SK-N-SH (cell line): ENCODE results near the gene PIK3R1. TPM values are rescaled to one million over a fixed set of nuclear protein-coding genes. Genes with fewer than 3 reads are reported as not detected.

Experiments used
- CTCF ChIA-PET: fragments of 300-600, 350-600 bp; formaldehyde crosslinking; extraction: SDS; loops from one replicate; lab custom pipeline; 2021; lab: Yijun Ruan, JAX
- POLR2A ChIA-PET: fragments of 350-600 bp; sonication (Branson Sonifier 250); formaldehyde crosslinking; extraction: SDS; loops from one replicate; lab custom pipeline; 2020; ENCODE audit warnings: antibody characterized with exemption, inconsistent platforms; lab: Yijun Ruan, JAX
- DNase-seq: peaks from one replicate; pipeline ENCODE4 v3.0.0; 2012
- H2AFZ ChIP-seq: fragments of 200-600 bp; sonication (generic); 2 replicates; pipeline ENCODE4 v1.8.1; 2016; ENCODE audit warnings: antibody characterized with exemption, mild to moderate bottlenecking, low read depth
- H3F3A ChIP-seq: fragments of 200-600 bp; sonication (generic); replicated peaks from 2 replicates; pipeline ENCODE3; 2016; ENCODE audit warnings: antibody characterized with exemption, mild to moderate bottlenecking; ENCODE audit not compliant: insufficient read depth
- H3K27ac ChIP-seq, 2 experiments: fragments of 200-500 bp in 1 of 2; fragments of 200-600 bp in 1 of 2; sonication (Bioruptor generic) in 1 of 2; sonication (generic), shearing (Covaris generic) in 1 of 2; 2 replicates each; pipeline versions ENCODE4 v1.5.1 to v1.6.1; 2014 to 2016; ENCODE audit warnings: low read depth in 2 of 2, inconsistent platforms in 1 of 2, low read length in 1 of 2, mild to moderate bottlenecking in 1 of 2, mixed read lengths in 1 of 2
- H3K27me3 ChIP-seq: fragments of 200-600 bp; sonication (generic), shearing (Covaris generic); 2 replicates; pipeline ENCODE4 v1.6.1; 2016; ENCODE audit warnings: mixed run types; ENCODE audit not compliant: insufficient read depth
- H3K36me3 ChIP-seq, 2 experiments: fragments of 200-500 bp in 1 of 2; fragments of 200-600 bp in 1 of 2; sonication (Bioruptor generic) in 1 of 2; sonication (generic) in 1 of 2; replicated peaks in 1 of 2; 2 replicates each; pipeline versions ENCODE3 to v1.5.1; 2014 to 2016; ENCODE audit warnings: low read length in 1 of 2, mild to moderate bottlenecking in 1 of 2; ENCODE audit not compliant: insufficient read depth in 2 of 2, control insufficient read depth in 1 of 2
- H3K4me1 ChIP-seq, 2 experiments: fragments of 200-500 bp in 1 of 2; fragments of 200-600 bp in 1 of 2; sonication (Bioruptor generic) in 1 of 2; sonication (generic), shearing (Covaris generic) in 1 of 2; 2 replicates each; pipeline versions ENCODE4 v1.5.1 to v1.6.1; 2014 to 2016; ENCODE audit warnings: low read depth in 1 of 2, low read length in 1 of 2, mixed run types in 1 of 2; ENCODE audit not compliant: insufficient read depth in 2 of 2, control insufficient read depth in 1 of 2
- H3K4me2 ChIP-seq: fragments of 200-600 bp; sonication (generic), shearing (Covaris generic); 2 replicates; pipeline ENCODE4 v1.6.1; 2017; ENCODE audit warnings: mixed run types
- H3K4me3 ChIP-seq, 2 experiments: fragments of 200-500 bp in 1 of 2; fragments of 200-600 bp in 1 of 2; sonication (Bioruptor generic) in 1 of 2; sonication (generic), shearing (Covaris generic) in 1 of 2; 2 replicates each; pipeline versions ENCODE4 v1.5.1 to v1.8.1; 2014 to 2016; ENCODE audit warnings: low read depth in 2 of 2, inconsistent platforms in 1 of 2, low read length in 1 of 2, mild to moderate bottlenecking in 1 of 2, mixed read lengths in 1 of 2, moderate library complexity in 1 of 2
- H3K79me2 ChIP-seq: fragments of 200-600 bp; sonication (generic); 2 replicates; pipeline ENCODE4 v1.8.1; 2017; ENCODE audit warnings: mild to moderate bottlenecking; ENCODE audit not compliant: insufficient read depth
- H3K9ac ChIP-seq: fragments of 200-600 bp; sonication (generic); 2 replicates; pipeline ENCODE4 v1.6.1; 2017; ENCODE audit warnings: mixed run types
- H3K9me2 ChIP-seq: fragments of 200-600 bp; sonication (generic); 2 replicates; pipeline ENCODE4 v1.6.1; 2017; ENCODE audit warnings: mixed run types
- H3K9me3 ChIP-seq: fragments of 200-600 bp; sonication (generic); 2 replicates; pipeline ENCODE4 v1.6.1; 2017; ENCODE audit warnings: mixed run types, mild to moderate bottlenecking, moderate library complexity
- H4K20me1 ChIP-seq: fragments of 200-600 bp; sonication (generic); 2 replicates; pipeline ENCODE4 v1.6.1; 2017; ENCODE audit warnings: mild to moderate bottlenecking, mixed run types; ENCODE audit not compliant: insufficient read depth
- EZH2phosphoT487 ChIP-seq: fragments of 200-600 bp; sonication (generic); IDR thresholded peaks from 2 replicates; pipeline ENCODE4 v1.6.1; 2017; ENCODE audit warnings: low read depth, mixed run types, mild to moderate bottlenecking, antibody characterized with exemption, moderate library complexity, borderline replicate concordance
- FOSL2 ChIP-seq: IDR thresholded peaks from 2 replicates; pipeline ENCODE4 v1.4.0; 2012; ENCODE audit warnings: low read depth, mild to moderate bottlenecking, moderate library complexity, borderline replicate concordance
- MEF2A ChIP-seq: IDR thresholded peaks from 2 replicates; pipeline ENCODE4 v1.4.0; 2012; ENCODE audit warnings: low read depth, borderline replicate concordance
- NFIC ChIP-seq: IDR thresholded peaks from 2 replicates; pipeline ENCODE4 v1.4.0; 2012; ENCODE audit warnings: borderline replicate concordance
- RAD21 ChIP-seq: IDR thresholded peaks from 2 replicates; pipeline ENCODE4 v1.6.1; 2012; ENCODE audit warnings: mild to moderate bottlenecking, low read length
- REST ChIP-seq: IDR thresholded peaks from 2 replicates; pipeline ENCODE4 v1.6.1; 2012; ENCODE audit warnings: mild to moderate bottlenecking, low read depth, low read length, moderate library complexity
- SIN3A ChIP-seq: IDR thresholded peaks from 2 replicates; pipeline ENCODE4 v1.6.1; 2012; ENCODE audit warnings: low read depth, mild to moderate bottlenecking, low read length, moderate library complexity, borderline replicate concordance
- YY1 ChIP-seq: IDR thresholded peaks from 2 replicates; pipeline ENCODE4 v1.4.0; 2012; ENCODE audit warnings: low read depth, mild to moderate bottlenecking
- WGBS: methylation state at CpG from one replicate; pipeline ENCODE4 v1.1.6; 2017; ENCODE audit warnings: low lambda C conversion rate; 5-methylcytosine and 5-hydroxymethylcytosine counted together
- polyA plus RNA-seq, 3 experiments: library from polyadenylated mRNA; depleted of rRNA; stranded (reverse); fragments of >200 nt; gene quantifications; 2 replicates each; pipeline ENCODE4 v1.2.3, GENCODE V29; 2012

Gene PIK3R1
- polyA plus RNA-seq, 1 of the 3 experiments (the other 2 are of a cell fraction), result 2.0 TPM

- WGBS, result 78% methylated on average over 4 of the region's 4 CpGs
- Histone ChIP-seq H3K4me1 (peaks cover 6 to 13% of the 10 kb centered on the region in 2 experiments; a peak in 3 of 4 replicates), H3K4me2 (no peak overlapping the region), H3K9me2 (no peaks in the 10 kb centered on the region), H3K9ac (no peak overlapping the region), H3K27ac (no peak overlapping the region), H4K20me1 (peaks cover 15% of the 10 kb centered on the region), H3K79me2 (peaks cover 45% of the 10 kb centered on the region; the same call in 1 of the 2 replicates), H2AFZ (no peak overlapping the region), H3K4me3 (no peak overlapping the region), H3K27me3 (no peaks in the 10 kb centered on the region), H3K36me3 (peaks cover 26 to 29% of the 10 kb centered on the region in 2 experiments), H3F3A (no peaks in the 10 kb centered on the region), H3K9me3 (no peaks in the 10 kb centered on the region)
- ChIA-PET CTCF (interaction anchor here (1.7 to 2.6 kb wide), 2 partner anchors 28 to 978 kb away, joined by 5 to 12 read pairs; no protein-coding TSS in a partner anchor), POLR2A (interaction anchor here (1.0 kb wide), 1 partner anchor 9 kb away, joined by 4 read pairs; the partner anchor contains the start of gene PIK3R1)
- DNase-seq, result no peak
- TF ChIP-seq YY1 (no peak), RAD21 (no peak)
- TF ChIP-seq, all 33 proteins: peak for 0
Measured at GRCh38 chr5:68224509-68225187, 9.1 kb downstream of the PIK3R1 start.

- WGBS, result 93% methylated on average over 12 of the region's 12 CpGs
- H3K9me2 ChIP-seq, result no peaks in the 10 kb centered on the region
- ChIA-PET CTCF (no interaction called here), POLR2A (interaction anchor here (1.0 kb wide), 1 partner anchor 10 kb away, joined by 4 read pairs; the partner anchor contains the start of gene PIK3R1)
- H3K79me2 ChIP-seq, result peaks cover 43% of the 10 kb centered on the region; the same call in 1 of the 2 replicates
- peaks cover 15% of the 10 kb centered on the region for H4K20me1 ChIP-seq
- no peak overlapping the region for H3K4me2 ChIP-seq
- no peaks in the 10 kb centered on the region for H3K9me3 ChIP-seq
- no peak overlapping the region for H3K27ac ChIP-seq
- H3F3A ChIP-seq, result no peaks in the 10 kb centered on the region
- TF ChIP-seq NFIC, result peak; percentile 65; the same call in 1 of the 2 replicates
- TF ChIP-seq SIN3A, result no peak
- no peak for DNase-seq
- H3K27me3 ChIP-seq, result no peaks in the 10 kb centered on the region
- H3K4me3 ChIP-seq, result no peak overlapping the region
- H3K4me1 ChIP-seq, result peaks cover 6 to 13% of the 10 kb centered on the region in 2 experiments; a peak in 3 of 4 replicates
- no peak overlapping the region for H2AFZ ChIP-seq
- peaks cover 26 to 29% of the 10 kb centered on the region in 2 experiments for H3K36me3 ChIP-seq
- H3K9ac ChIP-seq, result no peak overlapping the region
Measured at GRCh38 chr5:68225188-68225910, 9.8 kb downstream of the PIK3R1 start.

- WGBS, result 92% methylated on average over 15 of the region's 15 CpGs
- no peak overlapping the region for H3K9ac ChIP-seq
- H3K4me2 ChIP-seq, result no peak overlapping the region
- H3K27ac ChIP-seq, result no peak overlapping the region
- H3F3A ChIP-seq, result no peaks in the 10 kb centered on the region
- ChIA-PET CTCF (no interaction called here), POLR2A (no interaction called here)
- no peak overlapping the region for H2AFZ ChIP-seq
- no peak overlapping the region for H3K4me3 ChIP-seq
- TF ChIP-seq REST, result no peak
- no peak for TF ChIP-seq MEF2A
- no peak for TF ChIP-seq SIN3A
- no peak for TF ChIP-seq FOSL2
- no peak for TF ChIP-seq EZH2phosphoT487
- no peak for DNase-seq
- peaks cover 40% of the 10 kb centered on the region; the same call in 1 of the 2 replicates for H3K79me2 ChIP-seq
- H4K20me1 ChIP-seq, result peaks cover 15% of the 10 kb centered on the region
- H3K27me3 ChIP-seq, result no peaks in the 10 kb centered on the region
- H3K9me2 ChIP-seq, result no peaks in the 10 kb centered on the region
- peaks cover 6 to 13% of the 10 kb centered on the region in 2 experiments; a peak in 3 of 4 replicates for H3K4me1 ChIP-seq
- H3K36me3 ChIP-seq, result peaks cover 23 to 29% of the 10 kb centered on the region in 2 experiments
- no peaks in the 10 kb centered on the region for H3K9me3 ChIP-seq
Measured at GRCh38 chr5:68225911-68226545, 10.5 kb downstream of the PIK3R1 start.
